Activated CD4-positive, alpha-beta T cell treated with anti-CD3 and anti-CD28 coated beads for 36 hours (primary cell): Measurements from ENCODE around the gene HSD3B1. TPM values are rescaled to one million over a fixed set of nuclear protein-coding genes. Genes with fewer than 3 reads are reported as not detected.

Source experiments
- ATAC-seq: fragments of 200-7000 bp; cut with Tn5 transposase; one replicate; pipeline ENCODE4 v1.10.0; 2021; ENCODE audit warnings: mild to moderate bottlenecking, moderate library complexity
- CTCF ChIA-PET: fragments of 350-600 bp; sonication (Branson Sonifier 250); formaldehyde crosslinking; loops from one replicate; lab custom pipeline; 2021; ENCODE audit warnings: antibody characterized with exemption; lab: Charles Lee
- POLR2A ChIA-PET: fragments of 350-600 bp; sonication (Branson Sonifier 250); formaldehyde crosslinking; loops from one replicate; lab custom pipeline; 2021; ENCODE audit warnings: antibody characterized with exemption, inconsistent platforms; lab: Charles Lee
- DNase-seq: peaks from one replicate; pipeline ENCODE4 v3.0.0-alpha.2; 2020
- H3K27ac Mint-ChIP-seq: one replicate; pipeline ENCODE4 v1.8.0; 2021; ENCODE audit warnings: mixed read lengths
- H3K27me3 Mint-ChIP-seq: one replicate; pipeline ENCODE4 v1.8.0; 2021; ENCODE audit warnings: mixed read lengths
- H3K36me3 Mint-ChIP-seq: one replicate; pipeline ENCODE4 v1.8.0; 2021; ENCODE audit warnings: low read depth, mixed read lengths
- H3K4me1 Mint-ChIP-seq: one replicate; pipeline ENCODE4 v1.8.0; 2021; ENCODE audit warnings: mixed read lengths
- H3K4me3 Mint-ChIP-seq: one replicate; pipeline ENCODE4 v1.8.0; 2021; ENCODE audit warnings: mild to moderate bottlenecking, moderate library complexity, mixed read lengths
- H3K9me3 Mint-ChIP-seq: one replicate; pipeline ENCODE4 v1.8.0; 2021; ENCODE audit warnings: low read depth, mixed read lengths
- intact Hi-C, 2 experiments: fragments of 100-400 bp; cut with DNase I in 1 of 2; cut with micrococcal nuclease in 1 of 2; formaldehyde crosslinking; loops; one replicate each; pipeline versions ENCODE4 v1.14.2 to v1.15.1; 2022 to 2024; cut with DNase I, micrococcal nuclease
- total RNA-seq, 2 experiments: library from RNA; stranded (reverse); gene quantifications; one replicate each; pipeline ENCODE4 v1.2.3, GENCODE V29; 2021

The HSD3B1 gene
- total RNA-seq, 2 experiments from 2014 or later: not detected

DNA sequence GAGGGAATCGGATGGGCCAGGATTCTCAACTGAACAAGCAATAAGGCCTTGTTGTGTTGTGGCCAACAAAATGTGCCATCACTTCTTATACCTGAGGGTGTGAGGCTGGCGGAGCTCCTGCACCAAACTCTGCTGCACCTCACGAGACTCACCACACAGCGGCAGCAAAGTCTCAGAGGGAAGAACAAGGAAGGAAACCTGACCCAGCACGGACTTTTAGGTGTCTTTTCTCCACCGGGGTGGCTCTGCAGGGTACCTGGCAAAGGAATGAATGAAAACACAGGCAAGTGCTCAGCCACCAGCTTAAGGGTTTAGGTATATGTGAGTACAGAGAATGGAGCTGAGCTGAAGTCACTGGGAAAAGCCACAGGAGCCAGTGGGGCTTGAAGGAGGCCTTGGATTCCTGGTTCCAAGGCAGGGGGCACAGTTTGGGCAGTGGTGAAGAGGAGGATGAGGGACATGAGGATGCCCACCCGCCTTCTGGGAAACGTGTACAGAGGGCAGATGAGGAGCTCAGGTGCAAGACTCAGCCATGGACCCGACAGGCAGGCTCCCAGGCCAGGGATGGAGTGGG, 31.1 kb upstream of the HSD3B1 start:
- DNase-seq (peak; percentile 63), ATAC-seq (no peak)
- Mint-ChIP-seq H3K4me1 (no peaks in the 10 kb centered on the region), H3K4me3 (no peak overlapping the region), H3K27me3 (peaks cover 9% of the 10 kb centered on the region), H3K36me3 (no peaks in the 10 kb centered on the region), H3K9me3 (no peaks in the 10 kb centered on the region), H3K27ac (no peak overlapping the region)
- POLR2A ChIA-PET: no interaction called here
- CTCF ChIA-PET: interaction anchor here (0.6 to 1.2 kb wide), 4 partner anchors 106 to 432 kb away, joined by 3 to 4 read pairs (median 3); no protein-coding TSS in a partner anchor
- intact Hi-C loops: loop anchor here in 1 of 2 experiments (2.0 kb wide), 1 partner anchor 189 kb away; no protein-coding TSS in a partner anchor

DNA sequence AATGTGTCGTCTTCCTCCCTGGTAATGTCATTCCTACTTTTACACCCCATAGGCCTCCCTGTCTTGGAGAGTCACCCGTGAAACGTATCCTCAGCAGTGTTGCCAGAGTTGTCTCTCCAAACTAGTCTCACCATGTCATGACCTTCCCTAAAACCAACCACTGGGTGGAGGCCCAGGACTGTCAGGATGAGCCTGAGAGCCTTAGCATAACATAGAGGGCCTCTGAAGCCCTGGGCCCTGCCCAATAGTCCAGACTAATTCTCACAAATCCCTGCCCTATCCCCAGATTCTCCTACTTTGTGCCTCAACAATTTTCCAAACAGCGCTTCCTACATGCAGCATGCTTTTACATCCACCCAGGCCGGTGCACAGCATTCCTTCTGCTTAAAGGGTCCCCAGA, 29.3 kb upstream of the HSD3B1 start:
- no peak for DNase-seq
- Mint-ChIP-seq H3K27me3 (peaks cover 5% of the 10 kb centered on the region), H3K36me3 (no peaks in the 10 kb centered on the region), H3K9me3 (no peaks in the 10 kb centered on the region), H3K4me1 (no peaks in the 10 kb centered on the region), H3K27ac (no peak overlapping the region), H3K4me3 (no peak overlapping the region)
- intact Hi-C loops: loop anchor here in 1 of 2 experiments (2.0 kb wide), 1 partner anchor 191 kb away; no protein-coding TSS in a partner anchor
- ATAC-seq: no peak
- POLR2A ChIA-PET: no interaction called here
- CTCF ChIA-PET: no interaction called here

DNA sequence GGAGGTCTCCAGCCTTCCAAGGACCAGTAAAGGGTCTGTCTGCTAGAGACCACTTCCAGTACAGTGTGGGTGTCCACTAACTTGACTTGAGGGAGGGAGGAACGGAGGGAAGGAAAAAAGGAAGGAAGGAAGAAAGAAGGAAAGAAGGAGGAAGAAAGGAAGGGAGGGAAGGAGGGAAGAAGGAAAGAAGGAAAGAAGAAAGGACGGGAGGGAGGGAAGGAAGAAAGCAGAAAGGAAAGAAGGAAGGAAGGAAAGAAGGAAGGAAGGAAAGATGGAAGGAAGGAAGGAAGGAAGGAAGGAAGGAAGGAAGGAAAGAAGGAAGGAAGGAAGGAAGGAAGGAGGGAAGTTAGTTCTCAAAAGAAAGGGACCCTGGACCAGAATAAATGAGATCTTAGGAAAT, 26.8 kb upstream of the HSD3B1 start:
- POLR2A ChIA-PET: no interaction called here
- H3K4me3 Mint-ChIP-seq: no peak overlapping the region
- H3K27me3 Mint-ChIP-seq: peaks cover 2% of the 10 kb centered on the region
- H3K9me3 Mint-ChIP-seq: no peaks in the 10 kb centered on the region
- H3K27ac Mint-ChIP-seq: no peak overlapping the region
- no peak for ATAC-seq
- CTCF ChIA-PET: no interaction called here
- no peak for DNase-seq
- H3K4me1 Mint-ChIP-seq: no peaks in the 10 kb centered on the region
- H3K36me3 Mint-ChIP-seq: no peaks in the 10 kb centered on the region
- intact Hi-C loops: no loop called here

DNA sequence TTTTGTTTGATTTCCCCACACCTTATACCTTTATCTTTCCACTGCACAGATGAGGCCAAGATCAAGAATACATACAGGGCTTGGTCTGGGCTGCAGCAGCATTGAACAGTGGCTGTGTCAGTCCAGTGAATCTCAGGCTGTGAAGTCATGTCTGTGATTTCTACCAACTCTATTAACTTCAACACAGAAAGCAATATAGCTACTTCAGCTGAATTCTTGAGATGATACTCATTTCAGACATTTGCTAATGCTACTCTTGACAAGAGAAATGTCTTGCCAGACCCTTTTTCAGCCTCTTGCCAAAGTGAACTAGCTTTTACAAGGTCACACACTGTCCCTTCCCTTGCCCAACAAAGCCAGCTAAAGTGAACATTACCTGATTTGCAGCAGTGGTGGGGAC, 25.1 kb upstream of the HSD3B1 start:
- no peak for DNase-seq
- POLR2A ChIA-PET: no interaction called here
- H3K4me1 Mint-ChIP-seq: no peaks in the 10 kb centered on the region

DNA sequence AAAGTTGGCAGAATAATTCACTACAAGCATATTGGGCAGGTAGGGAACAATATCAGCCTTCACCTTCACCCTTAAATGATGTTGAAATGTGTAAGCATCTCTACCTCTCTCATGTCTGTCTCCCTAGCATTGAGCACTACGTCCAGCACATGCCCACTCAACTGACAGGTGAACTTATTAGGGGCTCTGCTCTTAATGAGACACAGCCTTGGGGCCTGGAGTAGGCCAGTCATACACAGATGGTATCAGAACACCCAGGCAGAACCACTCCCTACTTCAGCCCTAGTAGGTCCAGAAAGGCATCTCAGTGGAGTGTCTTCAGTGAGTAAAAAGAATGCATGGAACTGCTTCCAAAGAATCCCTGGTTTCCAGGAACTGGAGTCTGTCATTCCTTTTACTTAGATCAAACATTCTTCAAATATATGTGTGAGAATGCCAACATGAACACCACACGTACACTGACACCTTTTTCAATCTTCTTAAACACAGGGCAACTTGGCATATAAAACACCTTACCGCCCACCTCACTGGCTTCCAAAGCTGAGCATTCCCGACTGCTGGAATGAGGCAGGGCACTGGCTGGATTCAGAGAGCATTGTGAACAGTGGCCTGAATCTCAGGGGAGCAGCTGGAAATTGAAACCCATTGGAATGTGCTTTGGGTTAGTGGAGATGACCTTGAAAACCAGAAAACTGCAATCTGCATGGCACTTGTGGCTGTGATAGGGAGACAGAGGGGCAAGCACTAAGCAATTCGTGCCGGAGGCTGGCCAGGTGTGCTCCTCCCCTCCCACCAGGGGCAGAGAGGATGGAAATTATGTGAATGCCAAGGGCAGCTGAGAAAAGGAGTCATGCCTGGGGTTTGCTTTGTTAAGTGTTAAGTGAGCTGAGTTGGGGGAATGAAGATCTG, 24.2 kb upstream of the HSD3B1 start:
- ATAC-seq (no peak), DNase-seq (no peak)
- ChIA-PET POLR2A (no interaction called here), CTCF (no interaction called here)
- no peaks in the 10 kb centered on the region for H3K4me1 Mint-ChIP-seq
- no peaks in the 10 kb centered on the region for H3K9me3 Mint-ChIP-seq
- H3K27me3 Mint-ChIP-seq: no peaks in the 10 kb centered on the region
- no peak overlapping the region for H3K4me3 Mint-ChIP-seq
- H3K36me3 Mint-ChIP-seq: no peaks in the 10 kb centered on the region
- no peak overlapping the region for H3K27ac Mint-ChIP-seq
- intact Hi-C loops: no loop called here

More for the DNA sequence above, 25.1 kb upstream of the HSD3B1 start:
- ATAC-seq: no peak
- CTCF ChIA-PET: no interaction called here
- intact Hi-C loops: no loop called here
- Mint-ChIP-seq H3K27me3 (no peaks in the 10 kb centered on the region), H3K36me3 (no peaks in the 10 kb centered on the region), H3K9me3 (no peaks in the 10 kb centered on the region), H3K27ac (no peak overlapping the region), H3K4me3 (no peak overlapping the region)

DNA sequence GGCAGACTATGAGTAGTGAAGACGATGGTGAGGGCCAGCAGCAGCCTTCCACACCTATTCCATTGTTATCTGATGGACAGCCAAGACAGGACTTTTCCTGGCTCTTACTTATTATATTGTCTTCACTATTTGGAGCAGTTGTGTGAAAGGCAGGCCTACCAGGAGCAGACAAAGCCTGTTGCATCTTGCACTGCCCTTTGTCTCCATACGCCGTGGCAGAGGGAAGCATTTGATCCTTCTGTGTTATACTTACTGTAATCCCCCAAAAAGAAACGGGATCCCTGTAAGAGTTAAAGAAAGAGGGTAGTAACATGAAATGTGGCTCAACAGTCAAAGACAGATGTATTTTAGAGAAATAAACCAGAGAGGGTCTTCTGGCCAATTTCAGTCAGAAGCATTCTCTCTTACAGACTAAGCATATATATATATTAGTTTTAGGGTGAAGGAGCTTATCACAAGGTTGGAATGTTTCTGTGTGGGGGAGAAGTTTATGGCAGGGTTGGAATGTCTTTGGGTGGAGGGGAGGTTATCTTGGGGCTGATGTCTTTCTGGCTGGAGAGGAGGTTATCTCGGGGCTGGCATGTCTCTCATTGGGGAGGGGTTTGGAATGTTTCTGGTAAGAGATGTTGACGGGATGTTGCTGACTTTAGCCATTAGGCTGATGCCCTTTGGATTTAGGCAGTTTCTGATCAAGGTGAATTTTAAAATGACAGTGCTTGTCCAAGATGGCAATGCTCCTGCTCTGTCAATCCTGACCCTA, 23.4 kb upstream of the HSD3B1 start:
- DNase-seq (no peak), ATAC-seq (no peak)
- ChIA-PET CTCF (no interaction called here), POLR2A (no interaction called here)
- Mint-ChIP-seq H3K36me3 (no peaks in the 10 kb centered on the region), H3K27me3 (no peaks in the 10 kb centered on the region), H3K9me3 (no peaks in the 10 kb centered on the region), H3K4me3 (no peak overlapping the region), H3K27ac (no peak overlapping the region), H3K4me1 (no peaks in the 10 kb centered on the region)
- intact Hi-C loops: no loop called here

DNA sequence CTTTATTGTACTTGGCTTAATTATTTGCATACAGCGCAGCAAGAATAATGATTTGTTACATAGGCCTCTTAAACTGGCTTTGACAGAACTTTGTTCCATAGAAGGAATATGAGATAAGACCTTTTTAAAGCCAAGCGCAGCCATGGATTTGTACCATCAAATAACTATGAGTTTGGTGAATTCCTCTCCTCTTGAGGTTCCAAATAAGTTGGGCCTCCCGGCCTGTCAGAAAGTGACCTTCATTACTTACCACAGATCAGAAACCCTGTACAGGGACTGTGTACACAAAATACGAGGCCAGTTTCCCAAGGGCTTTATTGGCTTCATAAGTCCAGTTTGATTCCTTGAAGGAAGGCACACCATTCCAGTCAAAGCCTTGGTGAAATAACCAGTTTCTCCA, 21.8 kb upstream of the HSD3B1 start:
- ATAC-seq: no peak
- Mint-ChIP-seq H3K27me3 (peaks cover 7% of the 10 kb centered on the region), H3K27ac (no peak overlapping the region), H3K4me1 (no peaks in the 10 kb centered on the region), H3K36me3 (no peaks in the 10 kb centered on the region), H3K9me3 (no peaks in the 10 kb centered on the region), H3K4me3 (no peak overlapping the region)
- DNase-seq: no peak
- intact Hi-C loops: no loop called here
- ChIA-PET CTCF (no interaction called here), POLR2A (no interaction called here)

DNA sequence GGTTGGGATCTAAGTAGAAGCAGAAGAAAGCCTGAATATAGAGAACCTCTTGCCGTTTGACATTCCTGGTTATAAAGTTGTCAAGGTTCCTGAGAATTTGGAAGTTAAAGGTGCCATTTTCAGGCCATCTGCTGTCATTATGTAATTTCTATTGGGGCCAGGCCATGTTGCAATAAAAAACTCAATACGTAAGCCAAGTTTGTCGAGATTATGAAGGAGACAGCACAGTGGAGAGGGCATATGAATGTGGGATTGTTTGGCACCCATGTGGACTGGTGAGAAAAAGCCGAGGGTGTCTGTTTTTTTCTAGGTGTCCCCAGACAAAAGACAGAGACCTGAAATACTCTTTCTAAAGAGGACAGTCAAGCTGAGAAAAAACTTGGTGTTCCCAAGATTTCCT, 18.8 kb upstream of the HSD3B1 start:
- Mint-ChIP-seq H3K4me1 (no peaks in the 10 kb centered on the region), H3K27me3 (peaks cover 11% of the 10 kb centered on the region), H3K36me3 (no peaks in the 10 kb centered on the region), H3K4me3 (no peak overlapping the region), H3K27ac (no peak overlapping the region), H3K9me3 (no peaks in the 10 kb centered on the region)
- ATAC-seq (no peak), DNase-seq (no peak)
- intact Hi-C loops: no loop called here
- CTCF ChIA-PET: interaction anchor here (1.0 kb wide), 1 partner anchor 118 kb away, joined by 3 read pairs; no protein-coding TSS in a partner anchor
- POLR2A ChIA-PET: no interaction called here

DNA sequence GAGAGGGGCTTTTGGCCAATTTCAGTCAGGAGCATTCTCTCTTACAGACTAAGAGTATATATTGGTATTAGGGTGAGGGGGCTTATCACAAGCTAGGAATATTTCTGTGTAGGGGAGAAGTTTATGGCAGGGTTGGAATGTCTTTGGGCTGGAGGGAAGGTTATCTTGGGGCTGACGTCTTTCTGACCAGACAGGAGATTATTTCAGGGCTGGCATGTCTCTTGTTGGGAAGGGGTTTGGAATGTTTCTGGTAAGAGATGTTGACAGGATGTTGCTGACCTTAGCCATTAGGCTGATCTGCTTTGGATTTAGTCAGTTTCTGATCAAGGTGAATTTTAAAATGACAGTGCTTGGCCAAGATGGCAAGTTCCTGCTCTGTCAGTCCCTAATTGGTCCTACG, 17.8 kb upstream of the HSD3B1 start:
- DNase-seq: no peak
- POLR2A ChIA-PET: no interaction called here
- Mint-ChIP-seq H3K4me3 (no peak overlapping the region), H3K27ac (no peak overlapping the region), H3K9me3 (no peaks in the 10 kb centered on the region), H3K36me3 (no peaks in the 10 kb centered on the region), H3K27me3 (peaks cover 11% of the 10 kb centered on the region), H3K4me1 (no peaks in the 10 kb centered on the region)
- CTCF ChIA-PET: interaction anchor here (1.0 kb wide), 1 partner anchor 119 kb away, joined by 3 read pairs; no protein-coding TSS in a partner anchor
- no peak for ATAC-seq
- intact Hi-C loops: no loop called here

DNA sequence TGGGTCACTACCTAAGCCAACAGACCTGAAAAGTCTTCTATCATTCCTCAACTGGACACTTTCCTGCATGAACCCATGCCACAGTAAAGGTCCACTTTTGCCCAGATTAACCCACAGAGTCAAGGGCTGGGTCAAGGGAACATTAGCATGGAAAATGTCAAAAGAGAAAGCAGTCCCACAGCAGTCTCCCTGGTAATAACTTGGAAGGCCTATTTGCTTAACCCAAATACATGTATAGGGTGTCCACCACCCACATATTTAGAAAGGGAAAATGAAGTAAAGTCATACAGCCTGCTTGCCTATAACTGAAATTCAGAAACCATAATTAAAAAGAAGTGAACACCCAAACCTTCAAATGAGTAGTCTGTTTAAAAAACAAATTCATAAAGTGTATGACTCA, 16.1 kb upstream of the HSD3B1 start:
- DNase-seq (no peak), ATAC-seq (no peak)
- ChIA-PET POLR2A (no interaction called here), CTCF (no interaction called here)
- H3K4me1 Mint-ChIP-seq: no peaks in the 10 kb centered on the region
- intact Hi-C loops: no loop called here
- no peak overlapping the region for H3K27ac Mint-ChIP-seq
- peaks cover 4% of the 10 kb centered on the region for H3K9me3 Mint-ChIP-seq
- H3K36me3 Mint-ChIP-seq: no peaks in the 10 kb centered on the region
- H3K4me3 Mint-ChIP-seq: no peak overlapping the region
- H3K27me3 Mint-ChIP-seq: peaks cover 11% of the 10 kb centered on the region

DNA sequence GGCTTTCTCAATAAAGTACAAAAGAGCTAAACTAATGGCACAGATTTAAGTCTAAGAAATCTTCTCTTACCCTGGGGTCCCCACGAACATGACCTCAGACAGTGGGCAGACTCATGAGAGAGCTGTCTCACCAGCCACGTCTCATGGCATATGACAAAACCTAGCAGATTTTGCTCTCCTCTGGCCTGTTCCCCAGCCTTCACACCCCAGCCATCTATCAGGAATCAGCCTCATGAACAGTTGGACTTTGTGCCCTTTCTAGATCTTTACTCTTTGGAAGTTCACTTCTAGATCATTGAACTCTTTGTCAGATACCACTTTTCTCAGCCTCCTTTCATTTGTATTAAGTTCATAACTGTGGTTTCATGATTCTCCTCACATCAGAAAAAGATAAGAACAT, 14.2 kb upstream of the HSD3B1 start:
- POLR2A ChIA-PET: no interaction called here
- Mint-ChIP-seq H3K27ac (no peak overlapping the region), H3K4me1 (no peaks in the 10 kb centered on the region), H3K4me3 (no peak overlapping the region), H3K27me3 (peaks cover 12% of the 10 kb centered on the region), H3K36me3 (no peaks in the 10 kb centered on the region), H3K9me3 (peaks cover 4% of the 10 kb centered on the region)
- ATAC-seq: no peak
- CTCF ChIA-PET: no interaction called here
- intact Hi-C loops: no loop called here
- no peak for DNase-seq
